Osteocyte (in vitro differentiated cells): ENCODE measurements around the gene PPP1R13B. TPM values are rescaled to one million over a fixed set of nuclear protein-coding genes. Genes with fewer than 3 reads are reported as not detected.

Experiments used
- DNase-seq: peaks from one replicate; pipeline ENCODE4 v3.0.0; 2021; ENCODE audit warnings: mixed read lengths; ENCODE audit not compliant: unreplicated experiment; ENCODE audit errors: extremely low spot score
- H3K27ac Mint-ChIP-seq: one replicate; pipeline ENCODE4 v1.8.0; 2021; ENCODE audit warnings: mild to moderate bottlenecking, mixed read lengths; ENCODE audit not compliant: unreplicated experiment
- H3K27me3 Mint-ChIP-seq: one replicate; pipeline ENCODE4 v1.8.0; 2021; ENCODE audit warnings: mixed read lengths; ENCODE audit not compliant: unreplicated experiment
- H3K36me3 Mint-ChIP-seq: one replicate; pipeline ENCODE4 v1.8.0; 2021; ENCODE audit warnings: mixed read lengths; ENCODE audit not compliant: unreplicated experiment
- H3K4me1 Mint-ChIP-seq: one replicate; pipeline ENCODE4 v1.8.0; 2021; ENCODE audit warnings: mixed read lengths; ENCODE audit not compliant: unreplicated experiment
- H3K4me3 Mint-ChIP-seq: one replicate; pipeline ENCODE4 v1.8.0; 2021; ENCODE audit warnings: mild to moderate bottlenecking, moderate library complexity, mixed read lengths; ENCODE audit not compliant: unreplicated experiment
- H3K9me3 Mint-ChIP-seq: one replicate; pipeline ENCODE4 v1.8.0; 2021; ENCODE audit warnings: mixed read lengths; ENCODE audit not compliant: unreplicated experiment
- total RNA-seq: library from RNA; stranded (reverse); gene quantifications from 2 replicates; pipeline ENCODE4 v1.2.1, GENCODE V29; 2021
- TF ChIP-seq, protein P1 (sequence below): fragments of 200-600 bp; sonication (generic); IDR thresholded peaks from 2 replicates; pipeline ENCODE4 v1.5.0; 2021; ENCODE audit warnings: antibody characterized with exemption, mild to moderate bottlenecking, moderate library complexity

PPP1R13B gene
- total RNA-seq, 1 donor from 2014 or later, result 7.9 TPM

DNA sequence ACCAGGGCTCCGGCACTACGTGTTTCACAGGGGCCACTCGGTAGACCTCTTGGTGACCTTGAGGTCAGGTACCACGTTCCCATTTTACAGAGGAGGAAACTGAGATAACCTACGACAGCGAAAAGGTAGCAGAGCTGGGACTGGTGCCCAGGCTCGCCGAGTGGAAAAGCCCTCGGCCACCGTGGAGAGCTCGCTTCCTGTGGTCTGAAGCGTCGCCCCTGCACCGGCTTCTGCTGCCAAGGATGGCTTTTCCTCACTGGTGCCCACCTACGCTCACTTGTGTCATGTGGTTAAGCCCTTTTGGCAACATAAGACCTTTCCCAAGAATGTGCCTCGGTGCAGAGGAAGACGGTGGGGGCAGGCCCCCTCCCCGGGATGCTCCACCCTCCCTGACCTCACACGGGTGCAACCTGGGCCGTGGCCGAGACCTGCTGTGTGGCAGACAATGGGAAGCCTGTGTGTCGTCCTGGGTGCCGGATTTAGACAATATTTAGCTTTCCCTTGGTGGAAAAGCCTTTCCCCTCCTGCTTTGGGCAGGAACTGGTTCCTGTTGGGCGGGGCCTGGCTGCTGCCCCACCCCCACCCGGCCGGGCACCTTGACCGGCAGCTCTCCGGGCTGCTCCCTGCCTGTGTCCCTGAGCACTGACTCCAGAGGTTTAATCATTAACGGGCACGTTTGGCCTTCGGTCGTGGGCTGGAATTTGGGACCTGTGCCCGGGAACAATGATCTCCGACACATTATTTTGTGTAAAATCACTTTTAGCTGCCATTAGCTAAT, 32.4 kb upstream of the PPP1R13B start:
- H3K27ac Mint-ChIP-seq, result no peak overlapping the region
- DNase-seq, result no peak
- TF ChIP-seq, protein P1, sequence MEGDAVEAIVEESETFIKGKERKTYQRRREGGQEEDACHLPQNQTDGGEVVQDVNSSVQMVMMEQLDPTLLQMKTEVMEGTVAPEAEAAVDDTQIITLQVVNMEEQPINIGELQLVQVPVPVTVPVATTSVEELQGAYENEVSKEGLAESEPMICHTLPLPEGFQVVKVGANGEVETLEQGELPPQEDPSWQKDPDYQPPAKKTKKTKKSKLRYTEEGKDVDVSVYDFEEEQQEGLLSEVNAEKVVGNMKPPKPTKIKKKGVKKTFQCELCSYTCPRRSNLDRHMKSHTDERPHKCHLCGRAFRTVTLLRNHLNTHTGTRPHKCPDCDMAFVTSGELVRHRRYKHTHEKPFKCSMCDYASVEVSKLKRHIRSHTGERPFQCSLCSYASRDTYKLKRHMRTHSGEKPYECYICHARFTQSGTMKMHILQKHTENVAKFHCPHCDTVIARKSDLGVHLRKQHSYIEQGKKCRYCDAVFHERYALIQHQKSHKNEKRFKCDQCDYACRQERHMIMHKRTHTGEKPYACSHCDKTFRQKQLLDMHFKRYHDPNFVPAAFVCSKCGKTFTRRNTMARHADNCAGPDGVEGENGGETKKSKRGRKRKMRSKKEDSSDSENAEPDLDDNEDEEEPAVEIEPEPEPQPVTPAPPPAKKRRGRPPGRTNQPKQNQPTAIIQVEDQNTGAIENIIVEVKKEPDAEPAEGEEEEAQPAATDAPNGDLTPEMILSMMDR, result no peak
- no peaks in the 10 kb centered on the region for H3K36me3 Mint-ChIP-seq
- no peak overlapping the region for H3K4me3 Mint-ChIP-seq
- no peaks in the 10 kb centered on the region for H3K27me3 Mint-ChIP-seq
- H3K4me1 Mint-ChIP-seq, result peaks cover 22% of the 10 kb centered on the region
- H3K9me3 Mint-ChIP-seq, result no peaks in the 10 kb centered on the region

DNA sequence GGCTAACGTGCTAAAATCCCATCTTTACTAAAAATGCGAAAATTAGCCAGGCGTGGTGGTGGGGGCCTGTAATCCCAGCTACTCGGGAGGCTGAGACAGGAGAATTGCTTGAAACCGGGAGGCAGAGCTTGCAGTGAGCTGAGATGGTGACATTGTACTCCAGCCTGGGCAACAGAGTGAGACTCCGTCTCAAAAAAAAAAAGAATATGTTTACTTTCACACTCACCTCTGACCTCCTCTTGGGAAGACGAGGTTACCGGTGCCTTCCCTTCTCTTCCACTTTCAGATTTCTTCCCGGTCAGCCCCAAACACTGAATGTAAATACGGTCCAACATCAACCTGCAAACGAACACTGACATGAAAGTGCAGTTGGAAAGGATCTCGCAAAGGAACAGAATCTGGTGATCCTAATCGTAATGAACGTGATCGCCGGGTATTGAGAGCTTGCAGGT, 31.8 kb upstream of the PPP1R13B start:
- H3K36me3 Mint-ChIP-seq, result no peaks in the 10 kb centered on the region
- no peaks in the 10 kb centered on the region for H3K9me3 Mint-ChIP-seq
- H3K4me1 Mint-ChIP-seq, result peaks cover 22% of the 10 kb centered on the region
- TF ChIP-seq, protein P1, result no peak
- no peaks in the 10 kb centered on the region for H3K27me3 Mint-ChIP-seq
- DNase-seq, result no peak
- H3K4me3 Mint-ChIP-seq, result no peak overlapping the region
- H3K27ac Mint-ChIP-seq, result no peak overlapping the region

DNA sequence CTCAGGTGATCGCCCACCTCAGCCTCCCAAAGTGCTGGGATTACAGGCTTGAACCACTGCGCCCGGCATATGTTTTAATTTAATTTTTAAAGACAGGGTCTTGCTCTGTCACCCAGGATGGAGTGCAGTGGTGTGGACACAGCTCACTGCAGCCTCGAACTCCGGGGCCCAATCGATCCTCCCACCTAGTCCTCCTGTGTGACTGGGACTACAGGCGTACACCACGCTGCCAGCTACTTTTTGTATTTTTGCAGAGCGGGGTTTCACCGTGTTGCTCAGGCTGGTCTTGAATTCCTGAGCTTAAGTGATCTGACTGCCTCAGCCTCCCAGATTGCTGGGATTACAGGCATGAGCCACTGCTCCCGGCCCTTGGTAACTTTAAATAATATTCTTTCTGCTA, 30.8 kb upstream of the PPP1R13B start:
- no peak overlapping the region for H3K27ac Mint-ChIP-seq
- TF ChIP-seq, protein P1, result no peak
- no peaks in the 10 kb centered on the region for H3K27me3 Mint-ChIP-seq
- H3K9me3 Mint-ChIP-seq, result no peaks in the 10 kb centered on the region
- no peaks in the 10 kb centered on the region for H3K36me3 Mint-ChIP-seq
- H3K4me3 Mint-ChIP-seq, result no peak overlapping the region
- DNase-seq, result no peak
- peaks cover 18% of the 10 kb centered on the region for H3K4me1 Mint-ChIP-seq

DNA sequence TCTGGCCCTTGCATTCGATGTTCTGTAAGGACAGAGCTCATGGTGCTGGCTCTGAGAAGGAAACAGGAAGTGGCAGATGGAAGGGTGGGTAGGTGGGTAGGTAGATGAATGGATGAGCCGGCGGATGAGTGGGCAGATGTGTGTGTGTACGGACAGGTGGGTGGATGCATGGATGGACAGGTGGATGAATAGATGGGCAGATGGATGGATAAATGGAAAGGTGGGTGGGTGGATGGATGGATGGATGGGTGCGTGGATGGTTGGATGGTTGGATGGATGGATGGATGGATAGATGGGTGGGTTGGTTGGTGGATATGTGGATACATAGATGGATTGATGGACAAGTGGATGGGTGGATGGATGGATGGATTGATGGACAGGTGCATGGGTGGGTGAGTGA, 27.6 kb upstream of the PPP1R13B start:
- H3K9me3 Mint-ChIP-seq, result no peaks in the 10 kb centered on the region
- H3K27me3 Mint-ChIP-seq, result no peaks in the 10 kb centered on the region
- no peak for DNase-seq
- no peak overlapping the region for H3K27ac Mint-ChIP-seq
- TF ChIP-seq, protein P1, result no peak
- peaks cover under 1% of the 10 kb centered on the region for H3K4me1 Mint-ChIP-seq
- H3K36me3 Mint-ChIP-seq, result no peaks in the 10 kb centered on the region
- H3K4me3 Mint-ChIP-seq, result no peak overlapping the region

DNA sequence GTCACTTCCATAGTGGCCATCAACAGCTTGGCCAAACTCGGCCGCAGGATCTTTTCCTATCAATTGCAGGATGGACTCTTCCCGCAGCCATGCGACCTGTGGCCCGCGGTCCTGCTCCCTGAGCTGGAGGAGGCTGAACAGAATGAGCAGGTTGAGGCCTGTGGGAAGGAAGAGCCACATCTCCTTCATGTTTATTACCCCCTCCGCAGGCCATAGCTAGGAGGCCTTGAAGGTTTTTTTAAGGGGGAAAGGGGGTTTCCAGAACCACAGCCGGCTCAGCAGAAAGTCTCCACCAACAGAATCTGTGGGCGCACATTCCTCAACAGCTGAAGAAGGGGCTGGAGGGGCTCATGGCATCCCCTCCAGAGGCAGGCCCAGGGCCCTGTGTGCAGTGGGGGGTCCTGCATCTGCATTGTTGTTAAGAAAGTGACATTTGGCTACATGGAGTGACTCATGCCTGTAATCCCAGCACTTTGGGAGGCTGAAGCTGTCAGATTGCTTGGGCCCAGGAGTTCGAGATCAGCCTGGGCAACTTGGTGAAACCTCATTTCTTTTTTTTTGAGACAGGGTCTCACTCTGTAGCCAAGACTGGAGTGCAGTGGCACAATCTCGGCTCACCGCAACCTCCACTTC, 25.2 kb upstream of the PPP1R13B start:
- TF ChIP-seq, protein P1, result no peak
- H3K27me3 Mint-ChIP-seq, result no peaks in the 10 kb centered on the region
- no peak overlapping the region for H3K4me3 Mint-ChIP-seq
- H3K9me3 Mint-ChIP-seq, result no peaks in the 10 kb centered on the region
- no peak for DNase-seq
- no peaks in the 10 kb centered on the region for H3K4me1 Mint-ChIP-seq
- H3K27ac Mint-ChIP-seq, result no peak overlapping the region
- no peaks in the 10 kb centered on the region for H3K36me3 Mint-ChIP-seq
